IPS DF 4.7 (cell line): ENCODE results near the gene PLTP.
A peak's percentile ranks its signal among the peaks of the same experiment; 100 is the strongest.

ENCODE experiments used
- DNase-seq: peaks from one replicate; pipeline ENCODE4 v3.0.0-alpha.2; 2013; ENCODE audit warnings: low spot score; ENCODE audit errors: extremely low read depth

PLTP gene

GRCh38 chr20:45898285-45898684 is 13.7 kb downstream of the PLTP start:
- no peak for DNase-seq

DNA sequence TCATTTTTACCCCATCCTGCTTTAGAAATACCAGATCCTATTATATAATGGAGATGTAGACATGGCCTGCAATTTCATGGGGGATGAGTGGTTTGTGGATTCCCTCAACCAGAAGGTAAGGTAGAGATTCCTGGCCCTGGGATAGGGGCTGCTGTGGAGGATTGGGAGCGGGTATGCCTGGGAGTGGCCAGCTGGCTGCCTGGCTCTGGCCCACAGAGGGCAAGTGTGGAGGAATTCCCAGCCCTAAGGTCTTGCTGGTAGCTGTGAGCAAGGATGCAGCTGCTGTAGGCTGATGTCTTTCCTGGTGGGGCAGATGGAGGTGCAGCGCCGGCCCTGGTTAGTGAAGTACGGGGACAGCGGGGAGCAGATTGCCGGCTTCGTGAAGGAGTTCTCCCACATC is 14.3 kb downstream of the PLTP start:
- DNase-seq, result no peak

DNA sequence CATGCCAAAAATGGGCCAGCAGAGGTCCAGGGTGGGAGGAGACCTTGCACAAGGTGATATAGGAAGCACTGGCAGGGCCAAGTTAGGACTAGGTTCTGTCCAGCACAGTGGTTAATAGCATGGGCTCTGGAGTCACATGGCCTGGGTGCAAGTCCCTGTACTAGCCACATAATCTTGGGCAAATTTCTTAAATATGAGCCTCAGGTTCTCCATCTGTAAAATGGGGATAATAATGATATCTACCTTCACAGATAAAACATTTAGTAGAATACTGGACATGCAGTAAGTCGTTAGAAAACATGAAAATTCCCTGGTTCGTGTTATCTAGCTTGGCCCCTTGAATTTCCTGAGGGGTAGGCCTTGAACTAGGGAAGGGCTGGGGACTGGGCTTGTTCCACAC is 14.7 kb downstream of the PLTP start:
- DNase-seq, result no peak

- no peak for DNase-seq
These were observed 15.3 kb downstream of the PLTP start for GRCh38 chr20:45896641-45897161.

DNA sequence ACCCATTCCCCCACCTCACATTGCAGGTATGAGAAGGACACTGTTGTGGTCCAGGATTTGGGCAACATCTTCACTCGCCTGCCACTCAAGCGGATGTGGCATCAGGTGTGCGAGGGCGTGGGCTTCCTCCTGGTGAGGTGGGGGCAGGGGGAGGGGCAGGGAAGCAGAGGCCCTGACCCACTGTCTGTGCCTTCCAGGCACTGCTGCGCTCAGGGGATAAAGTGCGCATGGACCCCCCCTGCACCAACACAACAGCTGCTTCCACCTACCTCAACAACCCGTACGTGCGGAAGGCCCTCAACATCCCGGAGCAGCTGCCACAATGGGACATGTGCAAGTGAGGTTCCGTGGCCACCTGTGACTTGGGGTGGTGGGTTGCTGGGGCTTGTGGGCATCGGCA is 17.2 kb downstream of the PLTP start:
- DNase-seq, result no peak

GRCh38 chr20:45893831-45894230 is 18.1 kb downstream of the PLTP start:
- DNase-seq, result no peak

DNA sequence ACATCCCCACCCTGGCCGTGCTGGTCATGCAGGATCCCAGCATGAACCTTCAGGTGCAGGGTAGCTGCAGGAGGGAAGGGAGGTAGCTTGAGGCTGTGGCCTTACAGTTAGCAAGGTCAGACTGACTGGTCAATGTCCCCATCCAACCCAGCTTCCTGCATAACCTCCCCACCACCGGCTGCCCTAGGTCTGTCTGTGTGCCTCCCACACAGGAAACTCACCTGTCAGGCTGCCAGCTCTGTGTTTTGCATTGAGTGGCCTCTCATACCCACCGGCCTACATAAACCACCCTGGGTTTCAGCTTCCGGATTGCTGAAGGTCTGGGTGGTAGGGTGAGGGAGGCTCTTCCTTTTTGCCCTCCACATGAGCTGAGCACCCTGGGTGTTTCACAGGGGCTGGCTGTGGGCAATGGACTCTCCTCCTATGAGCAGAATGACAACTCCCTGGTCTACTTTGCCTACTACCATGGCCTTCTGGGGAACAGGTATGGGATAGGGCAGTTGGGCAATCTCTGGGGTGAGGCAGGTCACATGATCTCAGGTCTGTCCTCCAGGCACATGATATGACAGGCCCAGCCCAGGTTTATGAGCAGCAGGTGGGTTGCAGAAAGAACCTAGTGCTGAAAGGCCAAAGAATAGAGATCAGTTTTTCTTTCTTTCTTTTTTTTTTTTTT is 19.0 kb downstream of the PLTP start:
- no peak for DNase-seq

GRCh38 chr20:45892049-45892825 is 19.7 kb downstream of the PLTP start:
- DNase-seq, result no peak

DNA sequence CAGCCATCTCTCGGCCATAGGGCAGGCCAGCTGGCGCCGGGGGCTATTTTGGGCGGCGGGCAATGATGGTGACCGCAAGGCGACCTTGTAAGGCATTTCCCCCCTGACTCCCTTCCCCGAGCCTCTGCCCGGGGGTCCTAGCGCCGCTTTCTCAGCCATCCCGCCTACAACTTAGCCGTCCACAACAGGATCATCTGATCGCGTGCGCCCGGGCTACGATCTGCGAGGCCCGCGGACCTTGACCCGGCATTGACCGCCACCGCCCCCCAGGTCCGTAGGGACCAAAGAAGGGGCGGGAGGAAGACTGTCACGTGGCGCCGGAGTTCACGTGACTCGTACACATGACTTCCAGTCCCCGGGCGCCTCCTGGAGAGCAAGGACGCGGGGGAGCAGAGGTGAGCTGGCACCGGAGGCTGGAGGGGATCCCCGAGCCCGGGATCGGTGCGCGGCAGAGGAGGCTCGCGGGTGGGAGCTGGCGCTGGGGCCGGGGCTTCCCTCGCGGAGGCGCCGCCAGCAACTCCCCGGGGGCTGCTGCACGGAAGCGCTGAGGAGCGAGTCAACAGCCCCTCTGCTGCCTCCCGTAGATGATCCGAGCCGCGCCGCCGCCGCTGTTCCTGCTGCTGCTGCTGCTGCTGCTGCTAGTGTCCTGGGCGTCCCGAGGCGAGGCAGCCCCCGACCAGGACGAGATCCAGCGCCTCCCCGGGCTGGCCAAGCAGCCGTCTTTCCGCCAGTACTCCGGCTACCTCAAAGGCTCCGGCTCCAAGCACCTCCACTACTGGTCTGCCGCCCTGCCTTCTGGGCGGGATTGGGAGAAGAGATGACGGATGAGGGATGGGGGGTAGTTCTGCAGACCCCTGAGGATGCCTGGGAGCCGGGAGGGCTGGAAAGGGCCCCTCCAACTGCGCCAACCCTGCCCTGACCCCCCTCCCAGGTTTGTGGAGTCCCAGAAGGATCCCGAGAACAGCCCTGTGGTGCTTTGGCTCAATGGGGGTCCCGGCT is 20.7 kb downstream of the PLTP start, which contains the start of the genes CTSA and NEURL2:
CTSA (plus strand) TSS at position 351 of the 999 bp plus-strand sequence; CDS start at position 585, 234 bp downstream.
NEURL2 (minus strand) TSS at position 224 of the 999 bp plus-strand sequence; CDS start at position 7, 217 bp downstream.
- DNase-seq, result no peak

GRCh38 chr20:45890077-45890984 is 21.6 kb downstream of the PLTP start:
- DNase-seq, result no peak

DNA sequence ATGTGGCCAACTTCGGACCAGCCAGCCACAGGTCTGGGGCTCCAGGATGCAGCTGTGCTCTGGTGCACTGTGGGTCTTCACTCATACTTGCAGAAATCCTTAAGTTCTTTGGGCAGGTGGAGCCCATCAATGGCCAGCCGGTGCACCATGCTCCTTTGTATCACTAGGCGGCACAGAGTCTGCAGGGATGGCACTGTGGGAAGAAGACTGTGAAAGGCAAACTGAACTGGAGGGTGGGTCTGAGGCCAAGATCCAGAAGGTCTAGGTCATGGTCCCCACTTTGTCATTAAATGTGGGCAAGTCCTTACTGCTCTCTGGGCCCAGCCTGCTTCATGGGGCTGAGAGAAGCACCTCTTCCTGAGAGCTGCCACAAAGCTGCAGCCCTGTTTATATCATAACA is 23.3 kb downstream of the PLTP start:
- no peak for DNase-seq

- DNase-seq, result no peak
These were observed 24.6 kb downstream of the PLTP start, which contains the start of gene SPATA25 for GRCh38 chr20:45887346-45887715. Gene SPATA25, minus strand, starts transcription at chr20:45887622. Its CDS starts 32 bp downstream, at chr20:45887590.

- DNase-seq, result no peak
These were observed 25.2 kb downstream of the PLTP start for GRCh38 chr20:45886590-45887345.

- DNase-seq, result no peak
These were observed 28.9 kb downstream of the PLTP start for GRCh38 chr20:45883100-45883469.

DNA sequence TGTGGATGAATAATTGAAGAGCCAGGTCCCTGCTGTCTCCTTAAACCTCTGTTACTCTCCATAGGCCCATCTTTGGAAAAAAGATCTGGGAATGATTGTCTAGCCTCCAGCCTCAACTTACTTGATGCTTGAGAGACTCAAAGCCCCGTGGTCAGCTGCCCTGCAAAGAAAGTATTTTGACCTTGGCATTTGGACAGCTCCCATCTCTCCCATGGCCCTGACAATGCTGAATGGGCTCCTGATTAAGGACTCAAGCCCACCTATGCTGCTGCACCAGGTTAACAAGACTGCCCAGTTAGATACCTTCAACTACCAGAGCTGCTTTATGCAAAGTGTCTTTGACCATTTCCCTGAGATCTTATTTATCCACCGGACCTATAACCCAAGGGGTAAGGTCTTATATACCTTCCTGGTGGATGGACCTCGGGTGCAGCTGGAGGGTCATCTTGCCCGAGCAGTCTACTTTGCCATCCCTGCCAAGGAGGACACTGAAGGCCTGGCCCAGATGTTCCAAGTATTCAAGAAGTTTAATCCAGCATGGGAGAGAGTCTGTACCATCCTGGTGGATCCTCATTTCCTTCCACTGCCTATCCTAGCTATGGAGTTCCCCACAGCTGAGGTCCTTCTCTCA is 29.4 kb downstream of the PLTP start:
- no peak for DNase-seq

DNA sequence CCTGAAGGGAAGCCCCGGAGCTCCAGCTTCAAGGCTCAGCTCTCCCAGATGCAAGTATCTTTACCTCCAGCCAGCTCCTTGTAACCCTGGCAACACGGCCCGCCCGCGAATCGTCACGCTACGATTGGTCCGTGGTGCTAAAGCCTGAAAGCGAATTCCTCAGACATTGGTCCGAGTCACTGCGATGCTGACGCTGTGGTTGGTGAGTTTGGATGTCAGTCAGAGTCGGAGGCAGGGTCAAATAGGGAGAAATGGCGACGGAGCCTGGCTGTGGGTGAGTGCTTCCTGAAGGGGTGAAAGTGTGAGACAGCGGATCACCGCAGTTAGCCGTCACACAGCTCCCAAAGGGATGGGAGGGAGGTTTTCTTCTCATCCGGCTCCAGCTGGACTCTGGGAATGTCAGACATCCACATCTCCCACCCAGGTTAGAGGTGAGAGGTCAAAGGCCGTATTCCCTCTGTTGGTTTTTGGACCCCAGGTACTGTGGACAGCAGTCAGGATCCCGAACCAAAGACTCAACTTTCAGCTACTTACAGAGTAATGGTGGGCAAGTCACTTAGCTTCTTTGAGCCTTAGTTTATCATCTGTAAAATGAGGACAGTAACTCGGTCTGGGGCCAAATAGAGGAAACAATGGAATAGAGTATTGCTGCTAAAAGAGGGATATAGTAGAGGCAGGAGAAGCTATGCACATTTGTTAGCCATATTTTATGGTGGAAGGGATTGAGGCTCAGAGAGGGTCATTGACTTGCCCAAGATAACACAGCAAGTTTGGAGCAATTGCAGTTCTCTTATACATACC is 30.8 kb downstream of the PLTP start, which contains the start of gene ZSWIM1:
ZSWIM1 (plus strand) TSS at position 240 of the 801 bp plus-strand sequence. CDS start 1,366 bp downstream, outside the sequence.
- peak; percentile 100 for DNase-seq

GRCh38 chr20:45878076-45878761 is 33.7 kb downstream of the PLTP start:
- DNase-seq, result no peak
